ENCODE data around the gene FAT2.

FAT2 gene

DNA sequence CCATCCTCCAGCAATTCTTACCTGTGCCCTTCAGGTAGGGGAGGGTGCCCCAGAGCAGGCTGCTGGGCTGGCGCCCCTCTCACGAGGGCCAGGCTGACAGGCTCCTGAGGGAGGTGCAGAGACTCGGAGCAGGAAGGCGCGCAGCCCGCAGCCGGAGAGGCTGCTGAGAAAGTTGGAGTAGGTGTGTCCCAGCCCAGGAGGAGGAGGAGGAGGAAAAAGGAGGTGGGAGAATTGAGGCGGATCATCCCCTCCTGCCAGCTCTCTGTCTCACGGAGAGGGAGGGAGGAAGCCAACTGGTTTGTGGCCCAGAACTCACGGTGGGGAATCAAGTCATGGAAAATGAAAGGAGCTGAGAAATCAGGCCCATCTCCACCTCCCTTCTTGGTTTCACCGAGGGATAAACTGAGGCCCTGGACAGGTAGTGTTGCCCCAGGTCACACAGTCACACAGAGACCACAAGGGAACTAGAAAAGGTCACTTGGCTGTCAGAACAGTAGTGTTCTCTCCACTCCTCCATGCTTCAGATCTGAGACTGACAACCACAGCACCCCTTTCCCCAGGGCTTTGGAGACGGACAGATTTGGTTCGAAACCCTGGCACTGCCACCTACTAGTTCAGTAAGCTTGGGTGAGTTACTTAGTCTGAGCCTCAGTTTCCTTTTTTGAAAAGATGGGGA, at the start of gene FAT2:
Gene FAT2 (minus strand): TSS at position 188 of the 676 bp plus-strand sequence. CDS start 22,400 bp downstream, outside the sequence.
- no peak for DNase-seq (ENCODE audit: low spot score)

DNA sequence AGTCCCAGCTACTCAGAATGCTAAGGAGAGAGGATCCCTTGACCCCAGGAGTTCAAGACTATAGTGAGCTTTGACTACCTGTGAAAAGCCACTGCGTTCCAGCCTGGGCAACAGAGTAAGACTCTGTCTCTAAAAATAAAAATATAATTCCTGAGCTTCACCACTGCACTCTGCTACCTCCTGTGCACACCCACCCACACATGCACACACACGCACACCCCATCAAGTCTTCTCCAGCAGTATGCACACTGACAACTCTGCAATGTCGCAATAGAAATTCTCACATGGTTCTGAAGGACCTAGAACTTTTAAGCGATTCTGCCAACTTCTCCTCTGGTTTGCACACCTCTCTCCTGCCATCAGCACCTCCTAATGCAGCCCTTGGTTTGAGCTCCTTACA, 47.5 kb upstream of the FAT2 start:
- DNase-seq (ENCODE audit: low spot score), result no peak

DNA sequence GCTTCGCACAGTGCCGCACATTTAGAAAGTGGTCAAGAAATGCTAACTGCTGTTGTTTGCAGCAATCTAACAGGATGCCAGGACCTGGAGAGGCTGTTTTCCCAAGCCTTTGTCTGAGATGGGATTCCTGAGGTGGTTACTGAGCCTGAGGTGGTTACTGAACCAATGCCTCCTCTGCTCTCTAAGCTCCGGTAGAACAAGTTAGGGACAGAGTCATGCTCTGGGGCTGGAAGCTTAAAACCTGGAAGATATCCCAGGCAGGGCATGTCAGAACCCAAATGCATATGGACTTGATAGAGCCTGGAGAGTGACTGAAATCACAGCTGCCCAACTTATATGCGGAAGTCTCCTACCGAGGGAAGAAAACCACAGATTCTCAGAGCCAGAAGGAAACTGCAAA, 46.5 kb upstream of the FAT2 start:
- no peak for DNase-seq (ENCODE audit: low spot score)

- no peak for DNase-seq (ENCODE audit: low spot score)
These were observed 42.8 kb upstream of the FAT2 start for GRCh38 chr5:151633892-151634291.

DNA sequence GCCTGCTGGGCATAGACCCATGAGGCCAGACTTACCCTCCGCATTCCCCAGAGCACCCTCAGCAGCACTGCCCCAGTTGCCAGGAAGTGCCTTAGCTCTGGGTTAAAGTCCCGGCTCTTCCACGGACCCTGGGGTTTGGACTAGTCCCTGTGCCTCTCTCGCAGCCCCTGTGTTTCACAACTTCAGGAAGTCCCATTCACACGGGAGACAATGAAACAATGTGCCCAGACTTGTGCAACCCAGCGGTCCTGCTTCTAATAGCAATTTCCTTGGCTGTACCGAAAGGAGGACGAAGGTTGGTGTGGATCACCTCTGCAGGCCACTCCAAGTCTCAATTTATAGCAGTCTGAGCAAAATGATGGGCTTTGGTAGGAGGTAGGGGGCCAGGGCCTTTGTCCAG, 41.8 kb upstream of the FAT2 start:
- no peak for DNase-seq (ENCODE audit: low spot score)

DNA sequence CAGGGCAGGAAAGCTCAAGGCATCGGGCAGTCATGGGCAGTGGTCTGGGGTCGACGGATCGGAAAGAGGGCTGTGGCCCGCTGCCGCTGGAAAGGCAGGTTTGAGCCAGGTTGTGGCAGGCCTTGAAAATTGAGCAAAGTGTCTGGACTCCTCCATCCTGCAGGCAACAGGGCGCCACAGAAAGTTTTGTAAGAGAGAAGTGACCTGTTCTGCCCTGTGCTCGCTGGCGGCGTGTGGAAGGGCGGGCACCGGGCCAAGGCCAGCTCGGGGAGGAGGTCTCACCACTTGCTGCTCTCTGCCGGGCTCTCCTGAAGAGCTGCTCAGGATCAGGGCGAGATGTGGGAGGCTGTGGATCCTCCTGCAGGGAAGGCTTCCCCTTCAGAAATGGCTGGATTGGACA, 41.4 kb upstream of the FAT2 start:
- DNase-seq (ENCODE audit: low spot score), result no peak

DNA sequence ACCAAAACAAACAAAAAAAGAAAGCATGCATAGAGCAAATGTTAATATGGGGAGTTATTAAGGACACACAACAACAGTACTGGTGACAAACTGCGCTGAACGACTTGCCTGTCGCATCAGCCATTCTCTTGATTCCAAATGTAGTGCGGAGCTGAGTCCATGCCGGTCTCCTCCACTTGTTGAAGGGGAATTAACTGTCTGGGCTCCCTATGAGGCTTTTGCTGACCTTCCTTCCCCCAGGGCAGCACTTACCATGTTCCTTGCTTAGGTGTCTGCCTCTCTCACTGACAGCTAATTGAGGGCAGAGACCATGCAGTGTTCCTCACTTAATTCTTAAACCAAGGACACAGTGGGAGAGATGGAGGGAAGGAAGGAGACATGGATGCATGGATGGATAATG, 40.8 kb upstream of the FAT2 start:
- DNase-seq (ENCODE audit: low spot score), result no peak

DNA sequence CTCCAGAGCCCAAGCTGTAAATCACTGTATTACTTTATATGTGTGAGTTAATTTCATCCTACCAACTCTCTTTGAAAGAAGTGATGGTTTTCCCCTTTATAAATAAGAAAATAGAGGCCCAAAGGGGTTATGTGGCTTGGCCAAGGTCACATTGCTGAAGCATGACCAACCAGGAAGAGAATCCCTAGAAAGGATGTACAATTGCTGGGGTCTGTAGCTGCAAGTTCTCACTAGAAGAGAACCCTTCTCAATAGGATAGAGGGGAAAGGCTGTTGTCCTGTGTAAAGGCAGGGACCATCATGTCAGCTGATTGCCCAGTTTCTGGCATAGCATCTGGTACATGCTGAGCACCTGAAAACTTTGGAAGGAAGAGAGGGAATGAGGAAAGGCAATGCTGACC, 39.0 kb upstream of the FAT2 start:
- no peak for DNase-seq (ENCODE audit: low spot score)

GRCh38 chr5:151628112-151628823, 37.1 kb upstream of the FAT2 start:
- DNase-seq (ENCODE audit: low spot score), result no peak

- no peak for DNase-seq (ENCODE audit: low spot score)
These were observed 36.5 kb upstream of the FAT2 start for GRCh38 chr5:151627650-151628049.

DNA sequence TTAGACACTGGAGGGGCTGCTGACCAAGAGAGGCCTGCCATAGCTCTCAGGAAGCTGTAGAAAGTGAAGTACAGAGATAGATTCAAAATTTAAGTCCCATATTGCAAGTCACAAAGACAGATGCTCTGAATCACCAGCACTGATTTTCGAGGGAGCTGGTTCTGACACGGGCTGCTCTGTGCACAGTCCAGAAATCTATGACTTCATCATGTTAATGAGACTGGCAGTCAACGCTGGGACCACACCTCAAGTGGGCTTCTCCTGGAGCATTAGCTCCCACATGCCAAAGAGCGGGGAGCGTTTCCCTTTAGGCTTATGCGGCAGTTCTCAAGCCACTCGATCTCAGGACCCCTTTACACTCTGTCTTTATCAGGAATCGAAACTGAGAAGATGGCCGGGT, 34.2 kb upstream of the FAT2 start:
- DNase-seq (ENCODE audit: low spot score), result no peak

- no peak for DNase-seq (ENCODE audit: low spot score)
These were observed 33.3 kb upstream of the FAT2 start for GRCh38 chr5:151624476-151624875.

DNA sequence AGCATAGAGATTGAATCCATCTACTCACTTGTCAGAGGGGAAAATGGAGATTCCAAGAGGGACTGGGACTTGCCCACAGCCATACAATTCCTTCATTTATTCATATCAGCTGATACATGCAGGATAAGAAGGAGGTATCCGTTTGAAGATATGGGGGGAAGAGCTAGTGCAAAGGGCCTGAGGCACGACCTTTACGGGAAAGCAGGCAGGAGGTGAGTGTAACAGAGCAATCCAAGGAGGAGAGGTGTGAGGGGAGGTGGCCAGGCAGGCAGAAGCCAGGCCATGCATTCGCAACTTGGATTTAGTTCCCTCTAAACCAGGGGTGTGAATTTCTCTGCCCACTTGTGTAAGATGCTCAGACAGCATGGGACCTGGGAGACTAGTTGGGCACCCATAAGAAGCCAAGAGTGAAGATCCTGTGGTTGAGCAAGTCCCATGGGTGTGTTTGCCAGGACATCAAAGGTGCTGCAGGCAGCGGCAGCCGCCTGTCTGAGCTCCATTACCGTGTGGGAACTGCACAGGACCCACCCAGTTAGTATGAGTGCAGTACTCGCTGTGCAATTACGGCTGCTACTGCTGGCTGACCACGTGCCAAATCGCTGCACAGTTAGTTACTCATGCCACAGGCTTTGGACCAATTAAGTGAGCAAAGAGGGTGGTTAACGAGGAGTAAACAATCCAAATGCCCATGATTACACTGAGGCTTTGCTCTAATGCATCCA, 31.4 kb upstream of the FAT2 start:
- DNase-seq (ENCODE audit: low spot score), result no peak

DNA sequence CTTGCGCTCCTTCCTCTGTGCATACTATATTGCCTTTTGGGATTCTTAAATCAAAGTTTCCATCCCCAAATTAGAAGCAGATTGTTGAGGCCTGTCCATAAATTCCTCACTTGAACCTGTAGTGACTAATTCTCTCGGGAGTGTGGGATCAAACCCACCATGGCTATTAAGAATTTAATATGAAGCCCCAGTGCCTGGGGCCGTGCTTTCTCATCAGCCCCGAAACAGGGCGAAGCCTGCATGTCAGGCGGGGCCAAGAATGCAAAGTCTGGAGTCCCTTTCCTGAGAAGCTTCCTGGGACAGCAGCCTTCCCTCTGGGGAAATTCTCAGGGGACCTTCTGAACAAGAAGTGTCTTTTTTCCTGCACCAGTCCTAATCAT, 29.3 kb upstream of the FAT2 start:
- no peak for DNase-seq (ENCODE audit: low spot score)

DNA sequence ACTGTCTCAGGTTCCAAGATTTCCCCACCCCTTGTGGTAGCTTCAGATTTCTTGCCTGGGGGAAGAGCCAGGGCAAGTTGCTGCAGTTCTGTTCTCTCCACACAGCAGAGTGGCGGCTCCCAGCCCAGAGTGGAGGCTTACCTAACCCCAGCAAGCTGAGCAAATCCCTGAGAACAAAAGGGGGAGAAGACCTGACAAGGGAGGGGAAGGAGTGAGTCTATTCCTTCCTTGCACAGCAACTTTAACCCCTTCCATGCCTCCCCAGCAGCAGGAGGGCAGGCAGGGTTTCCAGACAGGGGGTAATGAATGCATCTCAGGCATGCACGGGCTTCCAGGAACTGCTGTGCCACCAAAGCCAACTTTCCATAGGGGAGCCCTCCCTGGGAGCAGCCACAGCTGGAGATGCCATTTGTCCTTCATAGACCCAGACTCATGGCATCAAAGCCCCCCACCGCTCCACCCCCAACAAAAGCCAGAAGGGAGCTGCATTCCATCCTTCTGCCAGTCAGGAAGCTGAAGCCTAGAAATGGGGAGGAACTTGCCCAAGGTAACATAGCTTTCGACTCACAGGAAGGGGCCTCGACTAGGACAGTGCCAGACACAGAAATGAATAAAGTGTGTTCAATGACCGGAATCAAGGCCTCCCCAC, 28.8 kb upstream of the FAT2 start:
- DNase-seq (ENCODE audit: low spot score), result no peak

DNA sequence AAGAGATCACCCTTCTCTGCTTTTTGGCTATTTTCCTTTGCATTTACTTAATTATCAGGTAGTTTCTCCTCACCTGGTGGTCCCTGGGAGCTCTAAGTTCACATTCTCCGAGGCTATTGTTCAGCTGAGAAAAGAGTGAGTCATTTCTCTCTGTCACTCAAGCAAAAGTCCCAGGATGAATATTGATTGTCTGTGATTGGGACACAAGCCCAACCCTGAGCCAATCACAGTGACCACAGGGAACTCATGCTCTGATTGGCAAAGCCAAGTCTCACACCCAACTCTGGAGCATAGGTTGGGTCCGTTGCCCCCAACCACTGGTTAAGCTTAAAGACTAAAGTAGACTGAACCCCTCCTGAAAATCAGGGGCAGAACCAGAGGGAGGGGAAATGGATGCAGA, 27.8 kb upstream of the FAT2 start:
- DNase-seq (ENCODE audit: low spot score), result no peak

- no peak for DNase-seq (ENCODE audit: low spot score)
These were observed 26.9 kb upstream of the FAT2 start for GRCh38 chr5:151617841-151618710.

DNA sequence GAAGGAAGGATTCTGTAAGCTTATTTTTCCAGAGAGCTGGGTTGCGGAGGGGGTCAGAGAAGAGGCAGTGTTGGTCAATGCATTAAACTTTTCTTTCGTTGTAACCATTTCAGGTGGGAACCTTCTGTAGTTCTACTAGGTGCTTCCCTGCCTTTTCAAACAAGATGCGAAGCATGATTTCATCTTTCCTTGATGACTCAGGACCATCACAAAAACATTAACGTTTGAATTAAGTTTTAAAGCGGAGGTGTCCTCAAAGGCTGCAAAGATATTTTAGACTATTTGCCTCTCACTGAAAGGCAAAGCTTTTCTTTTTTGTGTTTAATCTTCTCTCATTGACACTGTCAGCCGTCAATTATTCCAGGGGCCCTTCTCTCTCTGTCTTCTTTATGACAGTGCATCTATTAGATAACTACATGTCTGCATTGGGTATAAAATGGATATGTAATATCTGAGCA, 26.3 kb upstream of the FAT2 start:
- no peak for DNase-seq (ENCODE audit: low spot score)

DNA sequence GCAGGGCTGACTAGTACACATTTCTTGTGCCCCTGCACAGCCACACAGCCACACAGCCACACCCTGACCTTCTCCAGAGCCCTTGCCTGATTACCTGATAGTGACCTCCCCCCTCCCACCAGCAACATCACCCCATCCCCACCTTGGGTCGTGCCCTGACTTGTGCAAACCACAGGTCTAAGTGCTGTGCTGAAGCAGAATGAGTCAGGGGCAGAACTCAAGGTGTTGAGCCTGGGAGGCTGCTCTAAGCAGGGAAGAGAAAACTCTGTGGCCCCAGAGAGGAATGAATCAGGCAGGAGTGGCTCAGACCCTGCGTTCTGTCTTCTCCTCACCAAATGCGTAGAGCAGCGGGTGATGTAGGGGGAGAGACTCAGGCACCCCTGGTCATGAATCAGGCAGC, 24.3 kb upstream of the FAT2 start:
- DNase-seq (ENCODE audit: low spot score), result no peak

DNA sequence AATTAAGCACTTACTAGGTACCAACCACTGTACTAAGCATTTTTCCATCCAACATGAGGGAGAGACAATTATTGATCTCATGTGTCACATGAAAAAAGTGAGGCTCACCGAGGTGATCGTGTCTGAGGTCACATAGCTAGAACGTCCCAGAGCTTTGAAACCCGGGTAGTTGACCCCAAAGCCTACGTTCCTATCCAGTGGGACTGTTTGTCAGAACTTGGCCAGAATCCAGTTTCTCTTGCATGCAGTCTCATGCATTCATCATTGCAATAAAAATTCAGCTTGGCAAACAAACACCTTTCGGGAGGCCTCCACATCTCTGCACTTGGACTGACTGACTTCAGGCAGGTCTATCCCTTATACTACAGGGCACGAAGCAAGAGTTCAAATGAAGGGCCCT, 23.4 kb upstream of the FAT2 start:
- no peak for DNase-seq (ENCODE audit: low spot score)

DNA sequence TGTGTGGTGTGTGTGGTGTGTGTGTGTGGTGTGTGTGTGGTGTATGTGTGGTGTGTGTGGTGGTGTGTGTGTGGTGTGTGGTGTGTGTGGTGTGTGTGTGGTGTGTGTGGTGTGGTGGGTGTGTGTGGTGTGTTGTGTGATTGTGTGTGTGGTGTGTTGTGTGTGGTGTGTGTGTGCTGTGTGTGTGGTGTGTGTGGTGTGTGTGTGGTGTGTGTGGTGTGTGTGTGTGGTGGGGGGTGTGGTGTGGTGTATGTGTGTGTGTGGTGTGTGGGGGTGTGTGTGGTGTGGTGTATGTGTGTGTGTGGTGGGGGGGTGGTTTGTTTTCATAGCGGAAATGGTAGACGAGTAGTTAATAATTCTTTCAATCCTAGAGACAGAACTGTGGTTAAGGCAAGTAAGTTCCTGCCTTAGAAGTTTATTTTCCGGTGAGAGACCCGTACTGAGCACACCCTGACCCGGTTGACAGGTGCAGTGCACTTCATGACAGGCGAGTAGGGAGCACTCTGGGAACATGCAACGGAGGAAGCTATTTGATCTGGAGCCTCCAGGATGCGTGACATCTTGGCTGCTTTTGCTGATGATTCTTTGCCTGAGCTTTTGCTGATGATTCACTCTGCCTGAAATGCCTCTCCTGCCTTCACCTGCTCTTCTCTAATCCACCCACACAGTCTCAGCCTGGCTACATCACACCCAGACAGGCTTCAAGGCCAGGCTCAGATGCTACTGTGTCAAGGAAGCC, 21.7 kb upstream of the FAT2 start:
- peak; percentile 30 for DNase-seq (ENCODE audit: low spot score)

Measured in CD4-positive, alpha-beta T cell treated with Interleukin-15 for 4 hours (primary cell).